WTC11 (cell line): Measurements from ENCODE around the gene CTDNEP1. TPM values are rescaled to one million over a fixed set of nuclear protein-coding genes. Genes with fewer than 3 reads are reported as not detected.

Experiments
- AFF4 ChIP-seq: sonication (generic); formaldehyde crosslinking; IDR thresholded peaks from 2 replicates; pipeline ENCODE4 v1.8.1; 2023; ENCODE audit warnings: mild to moderate bottlenecking, missing genetic modification reagents, borderline replicate concordance
- ATF2 ChIP-seq: sonication (generic); formaldehyde crosslinking; IDR thresholded peaks from 2 replicates; pipeline ENCODE4 v1.8.1; 2022; ENCODE audit warnings: low read depth, missing genetic modification reagents, borderline replicate concordance
- CBFB ChIP-seq: sonication (generic); formaldehyde crosslinking; IDR thresholded peaks from 2 replicates; pipeline ENCODE4 v1.8.1; 2022; ENCODE audit warnings: mild to moderate bottlenecking, low read depth, missing genetic modification reagents
- E2F5 ChIP-seq: sonication (generic); formaldehyde crosslinking; IDR thresholded peaks from 2 replicates; pipeline ENCODE4 v1.8.1; 2022; ENCODE audit warnings: mild to moderate bottlenecking, moderate library complexity, missing genetic modification reagents
- EMX1 ChIP-seq: fragments of 250-450 bp; sonication (Bioruptor Pico); IDR thresholded peaks from 2 replicates; pipeline ENCODE4 v1.8.0; 2021; ENCODE audit warnings: mild to moderate bottlenecking
- ESRRA ChIP-seq: sonication (generic); formaldehyde crosslinking; IDR thresholded peaks from 2 replicates; pipeline ENCODE4 v1.8.1; 2022; ENCODE audit warnings: mild to moderate bottlenecking, missing genetic modification reagents, borderline replicate concordance
- GABPB1 ChIP-seq: sonication (generic); formaldehyde crosslinking; IDR thresholded peaks from 2 replicates; pipeline ENCODE4 v1.8.1; 2023; ENCODE audit warnings: mild to moderate bottlenecking, missing genetic modification reagents
- HMGA2 ChIP-seq: fragments of 250-450 bp; sonication (Bioruptor Pico); IDR thresholded peaks from 2 replicates; pipeline ENCODE4 v1.4.0; 2021; ENCODE audit warnings: mild to moderate bottlenecking, moderate library complexity
- JAZF1 ChIP-seq: fragments of 250-450 bp; sonication (Bioruptor Pico); IDR thresholded peaks from 2 replicates; pipeline ENCODE4 v1.9.0; 2021; ENCODE audit warnings: moderate library complexity, mild to moderate bottlenecking, inconsistent platforms
- MAX ChIP-seq: sonication (generic); formaldehyde crosslinking; IDR thresholded peaks from 2 replicates; pipeline ENCODE4 v1.8.0; 2022; ENCODE audit warnings: mild to moderate bottlenecking, missing genetic modification reagents
- MLX ChIP-seq: sonication (generic); formaldehyde crosslinking; IDR thresholded peaks from 2 replicates; pipeline ENCODE4 v1.8.1; 2023; ENCODE audit warnings: mild to moderate bottlenecking, missing genetic modification reagents, moderate library complexity
- MYBL2 ChIP-seq: sonication (generic); formaldehyde crosslinking; IDR thresholded peaks from 2 replicates; pipeline ENCODE4 v1.8.1; 2023; ENCODE audit warnings: mild to moderate bottlenecking, moderate library complexity, missing genetic modification reagents
- NFE2L1 ChIP-seq: sonication (generic); formaldehyde crosslinking; IDR thresholded peaks from 2 replicates; pipeline ENCODE4 v1.8.1; 2023; ENCODE audit warnings: missing genetic modification reagents
- NR2C2 ChIP-seq: sonication (generic); formaldehyde crosslinking; IDR thresholded peaks from 2 replicates; pipeline ENCODE4 v1.8.0; 2022; ENCODE audit warnings: mild to moderate bottlenecking, missing genetic modification reagents
- NR3C1 ChIP-seq: sonication (generic); formaldehyde crosslinking; conservative IDR thresholded peaks from 2 replicates; pipeline ENCODE4 v1.8.1; 2023; ENCODE audit warnings: low read depth, mild to moderate bottlenecking, missing genetic modification reagents
- PRRX2 ChIP-seq: fragments of 250-450 bp; sonication (Bioruptor Pico); IDR thresholded peaks from 2 replicates; pipeline ENCODE4 v1.8.0; 2021; ENCODE audit warnings: mild to moderate bottlenecking
- RORB ChIP-seq: fragments of 250-450 bp; sonication (Bioruptor Pico); IDR thresholded peaks from 2 replicates; pipeline ENCODE4 v1.9.0; 2021; ENCODE audit warnings: mild to moderate bottlenecking
- SMAD3 ChIP-seq: sonication (generic); formaldehyde crosslinking; IDR thresholded peaks from 2 replicates; pipeline ENCODE4 v1.8.0; 2022; ENCODE audit warnings: missing genetic modification reagents, mild to moderate bottlenecking, borderline replicate concordance
- SOX15 ChIP-seq: fragments of 250-450 bp; sonication (Bioruptor Pico); IDR thresholded peaks from 2 replicates; pipeline ENCODE4 v1.9.0; 2021; ENCODE audit warnings: mild to moderate bottlenecking
- SP1 ChIP-seq: sonication (generic); formaldehyde crosslinking; conservative IDR thresholded peaks from 2 replicates; pipeline ENCODE4 v1.8.1; 2022; ENCODE audit warnings: missing genetic modification reagents
- TEAD1 ChIP-seq: sonication (generic); formaldehyde crosslinking; IDR thresholded peaks from 2 replicates; pipeline ENCODE4 v1.8.0; 2022; ENCODE audit warnings: mild to moderate bottlenecking, missing genetic modification reagents
- ZBTB21 ChIP-seq: sonication (generic); formaldehyde crosslinking; IDR thresholded peaks from 2 replicates; pipeline ENCODE4 v1.8.1; 2023; ENCODE audit warnings: mild to moderate bottlenecking, missing genetic modification reagents, borderline replicate concordance
- ZNF121 ChIP-seq: sonication (generic); formaldehyde crosslinking; IDR thresholded peaks from 2 replicates; pipeline ENCODE4 v1.8.0; 2023; ENCODE audit warnings: missing genetic modification reagents
- ZNF138 ChIP-seq: sonication (generic); formaldehyde crosslinking; conservative IDR thresholded peaks from 2 replicates; pipeline ENCODE4 v1.8.1; 2022; ENCODE audit warnings: mild to moderate bottlenecking, moderate library complexity, missing genetic modification reagents
- ZNF281 ChIP-seq: sonication (generic); formaldehyde crosslinking; IDR thresholded peaks from 2 replicates; pipeline ENCODE4 v1.8.0; 2023; ENCODE audit warnings: mild to moderate bottlenecking, missing genetic modification reagents
- ZNF317 ChIP-seq: sonication (generic); formaldehyde crosslinking; IDR thresholded peaks from 2 replicates; pipeline ENCODE4 v1.8.1; 2023; ENCODE audit warnings: low read depth, mild to moderate bottlenecking, moderate library complexity, missing genetic modification reagents, borderline replicate concordance
- ZNF423 ChIP-seq: fragments of 250-450 bp; sonication (Bioruptor Pico); IDR thresholded peaks from 2 replicates; pipeline ENCODE4 v2.1.2; 2022; ENCODE audit warnings: mild to moderate bottlenecking, moderate library complexity
- ZNF425 ChIP-seq: fragments of 250-450 bp; sonication (Bioruptor Pico); conservative IDR thresholded peaks from 2 replicates; pipeline ENCODE4 v1.9.0; 2021; ENCODE audit warnings: mild to moderate bottlenecking
- total RNA-seq: library from RNA; stranded (reverse); gene quantifications from 3 replicates; pipeline ENCODE4 v1.2.3, GENCODE V29; 2021

The CTDNEP1 gene
- total RNA-seq, 1 experiment from 2014 or later = 127 TPM

- TF ChIP-seq ESRRA (CRISPR knock-in tag) (0 out of 2 replicates have a peak, but pooled peaks have one; percentile 13), CBFB (CRISPR knock-in tag) (0 out of 2 replicates have a peak, but pooled peaks have one; percentile 5), ZNF281 (CRISPR knock-in tag) (peak; percentile 87), HMGA2 (no peak), SMAD3 (CRISPR knock-in tag) (peak; percentile 86; the same call in 1 of the 2 replicates), E2F5 (CRISPR knock-in tag) (peak; percentile 96), NFE2L1 (CRISPR knock-in tag) (peak; percentile 68; the same call in 1 of the 2 replicates), MYBL2 (peak; percentile 72; the same call in 1 of the 2 replicates), JAZF1 (CRISPR knock-in tag) (no peak), GABPB1 (no peak), SP1 (peak; percentile 92), AFF4 (CRISPR knock-in tag) (0 out of 2 replicates have a peak, but pooled peaks have one; percentile 41), NR3C1 (CRISPR knock-in tag) (no peak; the same call in 1 of the 2 replicates), MLX (CRISPR knock-in tag) (no peak), NR2C2 (CRISPR knock-in tag) (0 out of 2 replicates have a peak, but pooled peaks have one; percentile 47), ZNF138 (no peak), PRRX2 (CRISPR knock-in tag) (no peak), ZNF121 (CRISPR knock-in tag) (no peak), ZNF425 (CRISPR knock-in tag) (no peak), RORB (CRISPR knock-in tag) (no peak), MAX (CRISPR knock-in tag) (peak; percentile 94), ZNF317 (peak; percentile 47; the same call in 1 of the 2 replicates), EMX1 (CRISPR knock-in tag) (no peak), ATF2 (no peak), ZNF423 (no peak), SOX15 (CRISPR knock-in tag) (no peak), TEAD1 (peak; percentile 42; the same call in 1 of the 2 replicates), ZBTB21 (CRISPR knock-in tag) (peak; percentile 16; the same call in 1 of the 2 replicates)
These were observed 43.1 kb upstream of the CTDNEP1 start, which contains the start of gene YBX2 (continued) for GRCh38 chr17:7294614-7295153.
